Panc1 (cell line): Measurements from ENCODE around the gene SUPT20HL2. TPM values are rescaled to one million over a fixed set of nuclear protein-coding genes. Genes with fewer than 3 reads are reported as not detected.
"Not testable (repeated sequence)": the region's sequence is repeated elsewhere in the genome, so short reads cannot be mapped to it uniquely, and the experiment has no call there.

Experiments
- ATAC-seq: fragments of 200-7000 bp; cut with Tn5 transposase; 2 replicates; pipeline ENCODE4 v1.9.1; 2020; ENCODE audit warnings: mild to moderate bottlenecking, moderate library complexity
- BruUV-seq: library from RNA; stranded (reverse); fragments of 400-500 nt; replicated peaks from 2 replicates; lab custom pipeline; 2021; lab: Mats Ljungman, UMichigan
- CTCF ChIA-PET: fragments of 300-600 bp; sonication (Branson Sonifier 250); formaldehyde crosslinking; loops from one replicate; lab custom pipeline; 2022; ENCODE audit warnings: antibody characterized with exemption; lab: Charles Lee
- POLR2A ChIA-PET: fragments of 300-600 bp; sonication (Branson Sonifier 250); formaldehyde crosslinking; loops from one replicate; lab custom pipeline; 2022; ENCODE audit warnings: antibody characterized with exemption; lab: Charles Lee
- DNase-seq: peaks from one replicate; pipeline ENCODE4 v3.0.0-alpha.2; 2010; ENCODE audit warnings: low read depth, low spot score
- H3K27ac ChIP-seq: 2 replicates; pipeline ENCODE4 v1.5.1; 2011; ENCODE audit warnings: mild to moderate bottlenecking, low read length, inconsistent platforms
- H3K27me3 ChIP-seq: fragments of 200-500 bp; sonication (Bioruptor generic); 2 replicates; pipeline ENCODE4 v1.6.0; 2014; ENCODE audit warnings: low read length, inconsistent platforms; ENCODE audit not compliant: control insufficient read depth, insufficient read depth
- H3K36me3 ChIP-seq: fragments of 200-500 bp; sonication (Bioruptor generic); 2 replicates; pipeline ENCODE4 v1.5.1; 2014; ENCODE audit warnings: inconsistent platforms, mild to moderate bottlenecking, low read length, moderate library complexity; ENCODE audit not compliant: control insufficient read depth, insufficient read depth
- H3K4me1 ChIP-seq: 2 replicates; pipeline ENCODE4 v1.5.1; 2011; ENCODE audit warnings: inconsistent platforms, mild to moderate bottlenecking, low read length, moderate library complexity; ENCODE audit not compliant: control insufficient read depth, insufficient read depth
- H3K4me3 ChIP-seq, 2 experiments: 2 replicates each; pipeline ENCODE4 v1.5.1; 2011 to 2012; ENCODE audit warnings: low read depth in 2 of 2, low read length in 2 of 2, mild to moderate bottlenecking in 2 of 2, inconsistent platforms in 1 of 2, moderate library complexity in 1 of 2
- H3K9me3 ChIP-seq: fragments of 200-500 bp; sonication (Bioruptor generic); 2 replicates; pipeline ENCODE4 v1.5.1; 2014; ENCODE audit warnings: low read depth, mild to moderate bottlenecking, inconsistent platforms, low read length, moderate library complexity; ENCODE audit not compliant: control insufficient read depth, insufficient read depth
- POLR2AphosphoS5 ChIP-seq: IDR thresholded peaks from 2 replicates; pipeline ENCODE4 v1.6.1; 2012; ENCODE audit warnings: mild to moderate bottlenecking, low read depth, low read length, moderate library complexity
- SIN3A ChIP-seq: IDR thresholded peaks from 2 replicates; pipeline ENCODE4 v1.6.1; 2012; ENCODE audit warnings: low read depth, mild to moderate bottlenecking, low read length, moderate library complexity, borderline replicate concordance; ENCODE audit not compliant: insufficient read depth
- TCF7L2 ChIP-seq: IDR thresholded peaks from 2 replicates; pipeline ENCODE4 v1.6.1; 2011; ENCODE audit warnings: mild to moderate bottlenecking, low read depth, low read length, inconsistent platforms
- in situ Hi-C: cut with HindIII; loops from 2 replicates; pipeline ENCODE4 v1.10.0; 2016; ENCODE audit warnings: low sequenced_read_pairs, low pct_unique_long_range_greater_than_20kb
- intact Hi-C: fragments of 100-400 bp; cut with micrococcal nuclease; formaldehyde crosslinking; loops from one replicate; pipeline ENCODE4 v1.10.0; 2022; ENCODE audit not compliant: unreplicated experiment
- total RNA-seq: library from RNA; stranded (reverse); gene quantifications from one replicate; pipeline ENCODE4 v1.2.1, GENCODE V29; 2021; ENCODE audit not compliant: unreplicated experiment
- TF ChIP-seq, protein P1 (sequence below): fragments of 450-650 bp; IDR thresholded peaks from 2 replicates; pipeline ENCODE4 v1.5.1; 2017; ENCODE audit warnings: mild to moderate bottlenecking
- TF ChIP-seq, protein P2 (sequence below), 2 experiments: IDR thresholded peaks; 2 replicates each; pipeline ENCODE4 v1.6.1; 2011 to 2012; ENCODE audit warnings: low read depth in 2 of 2, control low read depth in 1 of 2, low read length in 1 of 2, mild to moderate bottlenecking in 1 of 2, moderate library complexity in 1 of 2; ENCODE audit not compliant: insufficient read depth in 1 of 2

Gene SUPT20HL2
- total RNA-seq, 1 experiment from 2014 or later: not detected

DNA sequence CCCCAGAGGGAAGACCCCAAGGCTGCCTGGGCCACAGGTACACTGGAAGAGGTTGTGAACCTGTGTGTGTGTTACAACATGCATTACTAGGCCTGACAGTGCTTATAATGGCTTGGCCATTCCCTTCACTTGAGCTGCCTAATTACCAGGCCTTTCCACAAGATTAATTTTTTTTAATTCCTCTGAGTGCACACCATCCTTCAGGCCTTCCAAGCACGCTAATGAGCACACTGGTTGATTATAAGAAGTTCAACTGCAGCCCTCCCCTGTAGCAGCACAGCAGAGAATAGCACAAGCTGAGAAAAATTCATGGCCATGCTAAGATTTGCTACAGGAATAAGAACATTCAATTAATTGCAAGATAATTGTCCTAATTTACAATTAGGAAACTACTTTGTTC lies 2.2 kb upstream of the SUPT20HL2 start:
- Histone ChIP-seq H3K9me3 (no peaks in the 10 kb centered on the region), H3K4me3 (no peak overlapping the region), H3K27me3 (no peaks in the 10 kb centered on the region), H3K36me3 (no peaks in the 10 kb centered on the region), H3K27ac (no peak overlapping the region), H3K4me1 (no peaks in the 10 kb centered on the region)
- intact Hi-C loops: no loop called here
- TF ChIP-seq SIN3A (no peak), POLR2AphosphoS5 (no peak), TCF7L2 (no peak)
- TF ChIP-seq, protein P1, sequence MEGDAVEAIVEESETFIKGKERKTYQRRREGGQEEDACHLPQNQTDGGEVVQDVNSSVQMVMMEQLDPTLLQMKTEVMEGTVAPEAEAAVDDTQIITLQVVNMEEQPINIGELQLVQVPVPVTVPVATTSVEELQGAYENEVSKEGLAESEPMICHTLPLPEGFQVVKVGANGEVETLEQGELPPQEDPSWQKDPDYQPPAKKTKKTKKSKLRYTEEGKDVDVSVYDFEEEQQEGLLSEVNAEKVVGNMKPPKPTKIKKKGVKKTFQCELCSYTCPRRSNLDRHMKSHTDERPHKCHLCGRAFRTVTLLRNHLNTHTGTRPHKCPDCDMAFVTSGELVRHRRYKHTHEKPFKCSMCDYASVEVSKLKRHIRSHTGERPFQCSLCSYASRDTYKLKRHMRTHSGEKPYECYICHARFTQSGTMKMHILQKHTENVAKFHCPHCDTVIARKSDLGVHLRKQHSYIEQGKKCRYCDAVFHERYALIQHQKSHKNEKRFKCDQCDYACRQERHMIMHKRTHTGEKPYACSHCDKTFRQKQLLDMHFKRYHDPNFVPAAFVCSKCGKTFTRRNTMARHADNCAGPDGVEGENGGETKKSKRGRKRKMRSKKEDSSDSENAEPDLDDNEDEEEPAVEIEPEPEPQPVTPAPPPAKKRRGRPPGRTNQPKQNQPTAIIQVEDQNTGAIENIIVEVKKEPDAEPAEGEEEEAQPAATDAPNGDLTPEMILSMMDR: no peak
- TF ChIP-seq, protein P2, sequence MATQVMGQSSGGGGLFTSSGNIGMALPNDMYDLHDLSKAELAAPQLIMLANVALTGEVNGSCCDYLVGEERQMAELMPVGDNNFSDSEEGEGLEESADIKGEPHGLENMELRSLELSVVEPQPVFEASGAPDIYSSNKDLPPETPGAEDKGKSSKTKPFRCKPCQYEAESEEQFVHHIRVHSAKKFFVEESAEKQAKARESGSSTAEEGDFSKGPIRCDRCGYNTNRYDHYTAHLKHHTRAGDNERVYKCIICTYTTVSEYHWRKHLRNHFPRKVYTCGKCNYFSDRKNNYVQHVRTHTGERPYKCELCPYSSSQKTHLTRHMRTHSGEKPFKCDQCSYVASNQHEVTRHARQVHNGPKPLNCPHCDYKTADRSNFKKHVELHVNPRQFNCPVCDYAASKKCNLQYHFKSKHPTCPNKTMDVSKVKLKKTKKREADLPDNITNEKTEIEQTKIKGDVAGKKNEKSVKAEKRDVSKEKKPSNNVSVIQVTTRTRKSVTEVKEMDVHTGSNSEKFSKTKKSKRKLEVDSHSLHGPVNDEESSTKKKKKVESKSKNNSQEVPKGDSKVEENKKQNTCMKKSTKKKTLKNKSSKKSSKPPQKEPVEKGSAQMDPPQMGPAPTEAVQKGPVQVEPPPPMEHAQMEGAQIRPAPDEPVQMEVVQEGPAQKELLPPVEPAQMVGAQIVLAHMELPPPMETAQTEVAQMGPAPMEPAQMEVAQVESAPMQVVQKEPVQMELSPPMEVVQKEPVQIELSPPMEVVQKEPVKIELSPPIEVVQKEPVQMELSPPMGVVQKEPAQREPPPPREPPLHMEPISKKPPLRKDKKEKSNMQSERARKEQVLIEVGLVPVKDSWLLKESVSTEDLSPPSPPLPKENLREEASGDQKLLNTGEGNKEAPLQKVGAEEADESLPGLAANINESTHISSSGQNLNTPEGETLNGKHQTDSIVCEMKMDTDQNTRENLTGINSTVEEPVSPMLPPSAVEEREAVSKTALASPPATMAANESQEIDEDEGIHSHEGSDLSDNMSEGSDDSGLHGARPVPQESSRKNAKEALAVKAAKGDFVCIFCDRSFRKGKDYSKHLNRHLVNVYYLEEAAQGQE (IDR thresholded peaks at IDR 0.05; ENCODE audit: insufficient read depth in 1 of 2, low read depth in 2 of 2, low read length in 1 of 2): no peak
- DNase-seq (no peak), ATAC-seq (no peak)
- BruUV-seq: no TSS peak
- in situ Hi-C loops: no loop called here
- ChIA-PET POLR2A (no interaction called here), CTCF (no interaction called here)

DNA sequence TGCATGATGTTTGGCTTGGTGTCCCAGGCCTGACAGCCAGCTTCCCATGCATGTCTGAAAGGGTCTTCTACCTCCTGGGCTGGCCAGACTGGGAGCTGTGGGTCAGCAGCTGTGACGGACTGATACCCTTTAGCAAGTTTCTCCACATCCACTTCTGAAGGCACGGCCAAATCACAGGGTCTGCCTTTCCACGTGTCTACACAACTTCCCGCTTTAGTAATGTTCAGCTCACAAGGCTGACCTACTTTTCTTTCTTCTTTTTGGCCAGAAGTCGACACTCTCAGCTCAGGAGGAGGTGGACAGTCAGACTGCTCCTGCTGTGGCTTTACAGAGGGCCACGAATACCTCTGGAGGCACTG lies 1.6 kb downstream of the SUPT20HL2 start:
- BruUV-seq, H3K36me3 ChIP-seq, H3K27ac ChIP-seq, H3K4me3 ChIP-seq, H3K27me3 ChIP-seq, ATAC-seq, DNase-seq, in situ Hi-C loops, intact Hi-C loops, H3K9me3 ChIP-seq, POLR2A ChIA-PET, CTCF ChIA-PET, H3K4me1 ChIP-seq: not testable (repeated sequence)

DNA sequence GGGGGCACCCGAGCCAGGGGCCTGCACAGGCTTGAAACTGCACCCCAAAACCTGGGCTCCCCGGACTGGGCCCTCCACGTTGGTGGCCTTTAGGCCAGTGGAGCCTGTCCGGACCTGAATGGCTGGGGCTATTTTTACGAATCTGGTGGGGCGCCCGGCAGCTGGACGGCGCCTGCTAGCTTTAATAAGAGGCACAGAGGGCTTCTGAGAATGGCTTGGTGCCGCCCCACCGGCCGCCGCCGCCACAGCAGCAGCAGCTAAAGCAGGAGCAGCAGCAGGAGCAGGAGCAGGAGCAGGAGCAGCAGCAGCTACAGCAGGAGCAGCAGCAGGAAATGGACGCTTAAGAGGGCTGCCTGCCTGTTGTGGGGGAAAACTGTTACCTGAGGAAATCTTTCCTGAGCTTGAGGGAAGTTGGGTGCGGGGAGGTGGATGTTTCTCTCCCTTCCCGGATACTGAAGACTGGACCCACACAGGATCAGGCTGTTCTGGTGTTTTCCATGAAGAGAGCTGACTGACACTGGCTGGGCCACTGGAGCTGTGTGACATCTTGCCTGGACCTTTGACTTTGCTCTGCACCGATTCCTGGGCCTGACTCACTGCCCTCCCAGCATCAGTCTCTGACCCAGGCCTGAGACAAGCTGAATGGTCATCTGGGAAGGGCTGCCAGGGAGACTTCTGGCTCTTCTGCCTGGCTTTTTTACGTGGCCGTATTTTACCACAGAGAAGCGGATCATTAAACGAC lies 2.2 kb downstream of the SUPT20HL2 start:
- ATAC-seq, H3K4me3 ChIP-seq, BruUV-seq, CTCF ChIA-PET, in situ Hi-C loops, H3K27ac ChIP-seq, H3K9me3 ChIP-seq, POLR2A ChIA-PET, H3K4me1 ChIP-seq, H3K36me3 ChIP-seq, intact Hi-C loops, H3K27me3 ChIP-seq, DNase-seq: not testable (repeated sequence)

DNA sequence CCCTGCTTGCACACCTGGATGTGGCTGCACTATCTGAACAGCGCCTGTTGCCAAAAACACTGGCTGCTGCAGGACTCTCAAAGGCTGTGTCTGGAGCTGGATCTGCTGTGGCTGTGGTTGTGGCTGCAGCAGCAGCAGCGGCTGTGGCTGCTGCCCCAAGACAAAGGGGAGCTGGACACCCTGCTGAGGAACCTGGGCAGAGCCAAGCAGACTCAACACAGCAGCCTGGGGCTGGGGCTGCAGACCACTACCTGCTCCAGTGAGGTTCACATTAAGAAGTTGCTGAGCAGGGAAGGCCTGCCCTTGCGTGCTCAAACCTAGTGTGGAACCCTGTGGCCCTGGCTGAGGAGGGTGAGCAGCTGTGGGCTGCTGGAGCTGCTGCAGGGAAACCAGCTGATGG lies 3.0 kb downstream of the SUPT20HL2 start:
- H3K4me1 ChIP-seq, H3K27ac ChIP-seq, DNase-seq, H3K36me3 ChIP-seq, H3K27me3 ChIP-seq, H3K9me3 ChIP-seq, intact Hi-C loops, BruUV-seq, POLR2A ChIA-PET, CTCF ChIA-PET, in situ Hi-C loops, ATAC-seq, H3K4me3 ChIP-seq: not testable (repeated sequence)

DNA sequence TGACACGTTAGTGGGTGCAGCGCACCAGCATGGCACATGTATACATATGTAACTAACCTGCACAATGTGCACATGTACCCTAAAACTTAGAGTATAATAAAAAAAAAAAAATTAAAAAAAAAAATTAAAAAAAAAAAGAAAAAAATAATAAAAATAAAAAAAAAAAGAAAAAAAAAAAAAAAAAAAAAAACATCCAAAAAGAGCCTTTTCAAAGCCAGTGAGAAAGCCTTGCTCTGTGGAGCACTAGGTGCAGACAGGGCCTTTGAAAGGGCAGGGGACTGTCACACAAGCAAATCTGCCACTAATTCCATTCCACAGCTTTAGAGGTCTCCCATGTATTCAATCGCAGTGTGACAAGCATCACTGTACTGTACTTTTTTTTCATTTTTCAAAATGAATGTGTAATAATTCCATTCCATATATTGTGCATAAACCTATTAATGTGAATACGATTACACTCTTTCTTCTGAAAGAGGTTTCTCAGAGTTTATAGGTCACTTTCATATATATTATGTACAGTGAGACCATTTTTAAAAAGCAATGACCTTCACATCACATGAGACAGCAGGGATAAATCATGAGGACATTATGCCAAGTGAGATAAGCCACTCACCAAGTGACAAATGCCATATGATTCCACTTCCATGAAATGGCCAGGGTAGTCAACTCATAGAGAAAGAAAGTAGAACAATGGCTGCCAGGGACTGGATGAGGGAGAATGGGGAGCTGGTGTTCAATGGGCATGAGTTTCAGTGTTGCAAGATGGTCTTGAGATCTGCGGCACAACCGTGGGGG lies 4.1 kb downstream of the SUPT20HL2 start:
- H3K9me3 ChIP-seq, H3K27ac ChIP-seq, CTCF ChIA-PET, intact Hi-C loops, BruUV-seq, ATAC-seq, H3K4me3 ChIP-seq, POLR2A ChIA-PET, H3K36me3 ChIP-seq, H3K4me1 ChIP-seq, DNase-seq, in situ Hi-C loops, H3K27me3 ChIP-seq: not testable (repeated sequence)
